Measurements from ENCODE around the gene TUBGCP6. TPM values are rescaled to one million over a fixed set of nuclear protein-coding genes. Genes with fewer than 3 reads are reported as not detected.

TUBGCP6 gene
- total RNA-seq, 2 experiments from 2014 or later = 41.4 to 43.8 TPM

DNA sequence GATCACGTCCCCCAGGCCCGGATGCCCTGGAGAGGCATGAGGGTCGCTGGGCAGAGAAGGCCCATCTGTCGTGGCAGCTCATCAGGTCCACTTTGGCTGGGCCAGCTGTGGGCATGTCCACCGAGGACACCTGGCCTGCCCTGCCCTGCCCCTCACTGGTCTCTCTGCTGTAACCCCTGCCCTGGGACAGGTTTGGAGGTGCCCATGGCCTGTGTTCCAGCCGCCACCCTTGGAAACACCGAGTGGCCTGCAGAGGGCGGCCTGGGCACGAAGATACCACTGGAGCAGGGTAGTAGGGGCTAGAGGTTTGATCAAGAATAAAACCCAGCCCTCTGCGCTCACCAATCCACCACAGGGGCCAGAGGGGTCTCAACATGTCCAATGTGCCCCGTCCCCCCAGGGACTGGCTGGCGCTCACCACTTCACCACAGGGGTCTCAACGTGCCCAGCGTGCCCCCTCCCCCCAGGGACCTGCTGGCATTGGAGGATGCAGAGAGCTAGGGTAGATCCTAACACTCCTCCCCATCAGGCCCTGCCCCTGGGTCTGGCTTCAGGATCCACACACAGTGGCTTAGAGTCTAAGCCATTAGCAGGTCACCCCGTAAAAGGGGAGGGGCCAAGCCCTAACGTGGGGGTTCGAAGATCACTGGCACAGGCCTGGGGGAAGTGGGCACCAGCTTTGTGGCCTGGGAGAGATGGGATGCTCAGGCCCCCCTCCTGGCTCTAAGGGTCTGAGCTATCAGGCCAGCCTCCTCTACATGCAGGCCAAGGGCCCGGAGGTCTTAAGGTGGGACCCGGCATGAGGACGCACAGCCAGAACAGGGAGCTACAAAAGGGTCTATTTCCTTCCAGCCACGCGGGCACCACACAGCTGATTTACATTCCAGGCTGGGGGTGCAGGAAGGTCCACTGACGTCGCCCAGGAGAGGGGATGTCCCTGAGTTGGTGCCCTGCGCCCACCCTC is 7.5 kb upstream of the TUBGCP6 start:
- Mint-ChIP-seq H3K9me3 (no peaks in the 10 kb centered on the region), H3K4me1 (ENCODE audit: low read depth) (peaks cover 18% of the 10 kb centered on the region), H3K27me3 (no peaks in the 10 kb centered on the region), H3K4me3 (no peak overlapping the region), H3K36me3 (peaks cover 4% of the 10 kb centered on the region), H3K27ac (no peak overlapping the region)
- POLR2A ChIA-PET = interaction anchor here (1.4 to 3.4 kb wide), 4 partner anchors 10 to 273 kb away, joined by 4 to 15 read pairs (median 4); partner anchors contain the start of genes MAPK12 and SCO2
- CTCF ChIA-PET = interaction anchor here (0.6 to 3.5 kb wide), 15 partner anchors 8 to 368 kb away, joined by 3 to 23 read pairs (median 4); partner anchors contain the start of genes DENND6B and SCO2
- intact Hi-C loops (cut with micrococcal nuclease) = no loop called here
- DNase-seq = peak; percentile 79

DNA sequence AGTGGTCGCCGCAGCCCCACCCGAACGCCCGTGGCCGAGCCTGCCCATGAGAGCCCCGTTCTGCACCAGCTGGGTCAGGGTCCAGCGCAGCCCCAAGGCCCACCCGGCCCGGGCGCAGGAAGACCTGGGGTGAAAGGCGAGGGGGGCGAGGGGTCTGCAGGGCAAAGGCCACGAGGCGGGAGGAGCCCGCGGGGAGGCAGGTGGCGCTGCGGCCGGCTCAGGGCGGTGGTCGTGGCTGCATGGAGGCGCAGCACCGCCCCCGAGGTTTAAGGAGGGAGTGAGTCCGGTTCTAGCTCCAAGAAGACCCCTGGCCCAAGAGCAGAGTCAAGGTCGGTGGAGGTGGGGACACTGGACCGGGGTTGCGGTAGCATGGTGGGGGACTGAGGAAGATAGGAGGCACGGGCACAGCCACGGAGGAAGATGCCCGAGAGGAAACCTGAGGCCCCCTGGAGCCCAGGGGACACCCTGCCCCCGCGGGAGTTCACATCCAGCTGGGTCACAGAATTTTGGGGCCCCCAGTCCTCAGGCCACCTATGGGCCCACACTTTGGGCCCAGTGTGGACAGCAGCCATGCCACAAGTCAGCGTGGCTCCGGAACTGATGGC is 6.8 kb upstream of the TUBGCP6 start:
- H3K36me3 Mint-ChIP-seq = peaks cover 5% of the 10 kb centered on the region
- DNase-seq = no peak
- H3K9me3 Mint-ChIP-seq = no peaks in the 10 kb centered on the region
- POLR2A ChIA-PET = interaction anchor here (1.2 to 3.4 kb wide), 7 partner anchors 11 to 370 kb away, joined by 3 to 15 read pairs (median 4); partner anchors contain the start of genes LMF2, MAPK12, NCAPH2 and SCO2
- peak overlapping the region; percentile 20 for H3K4me3 Mint-ChIP-seq
- no peak overlapping the region for H3K27ac Mint-ChIP-seq
- no peaks in the 10 kb centered on the region for H3K27me3 Mint-ChIP-seq
- intact Hi-C loops (cut with micrococcal nuclease) = no loop called here
- CTCF ChIA-PET = interaction anchor here (0.8 to 3.5 kb wide), 15 partner anchors 9 to 369 kb away, joined by 3 to 23 read pairs (median 6); partner anchors contain the start of genes DENND6B and SCO2
- peaks cover 20% of the 10 kb centered on the region for H3K4me1 Mint-ChIP-seq (ENCODE audit: low read depth)

DNA sequence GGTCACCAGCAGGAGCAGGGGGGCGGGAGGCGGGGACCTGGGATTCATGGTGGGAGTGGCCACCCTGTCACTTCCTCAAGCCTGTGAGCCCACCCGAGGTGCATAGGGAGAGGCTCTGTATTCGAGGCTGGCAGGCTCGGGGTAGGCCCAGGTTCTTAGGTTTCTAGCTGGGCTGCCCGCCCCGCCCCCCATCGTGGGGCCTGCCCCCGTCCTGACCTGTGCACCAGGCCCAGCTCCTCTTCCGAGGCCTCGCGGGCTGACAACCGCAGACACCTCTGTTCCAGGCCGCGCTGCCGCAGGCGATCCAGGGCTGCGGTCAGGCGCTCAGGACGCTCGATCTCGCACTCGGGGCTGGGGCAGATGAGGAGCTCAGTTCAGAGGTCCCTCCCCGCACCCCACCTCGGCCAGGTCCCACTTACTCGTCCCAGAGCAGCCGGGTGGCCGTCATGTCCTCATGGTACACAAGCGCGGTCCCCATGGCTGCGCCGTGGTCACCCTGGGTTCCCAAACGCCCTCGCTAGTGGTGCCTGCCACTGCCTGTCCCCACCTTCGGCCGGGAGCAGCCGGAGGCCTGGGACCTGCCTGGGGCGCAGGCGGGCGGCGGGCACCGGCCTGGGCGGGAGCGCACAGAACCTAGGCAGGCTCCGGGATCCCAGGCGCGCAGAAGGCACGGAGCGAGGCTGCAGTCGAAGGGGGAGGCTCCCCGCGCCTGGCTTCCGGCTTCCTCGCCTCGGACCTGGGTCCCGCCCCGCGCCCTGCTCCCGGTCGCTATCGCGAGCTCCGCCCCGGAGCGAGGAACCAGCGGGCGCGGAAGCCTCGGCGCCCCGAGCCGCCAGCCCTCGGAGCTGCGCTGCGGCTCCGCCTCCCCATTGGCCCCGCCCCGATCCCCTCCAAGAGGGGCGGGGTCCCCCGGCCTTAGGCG is 6.0 kb upstream of the TUBGCP6 start, which contains the start of gene HDAC10:
HDAC10 (minus strand) TSS at position 711 of the 922 bp plus-strand sequence; CDS start at position 478, 233 bp downstream.
- CTCF ChIA-PET = interaction anchor here (1.0 to 3.5 kb wide), 14 partner anchors 8 to 370 kb away, joined by 3 to 23 read pairs (median 6); partner anchors contain the start of genes DENND6B and SCO2
- Mint-ChIP-seq H3K4me3 (peak within 1 kb of the TSS; percentile 84), H3K4me1 (ENCODE audit: low read depth) (peaks cover 24% of the 10 kb centered on the region), H3K36me3 (peaks cover 5% of the 10 kb centered on the region), H3K9me3 (no peaks in the 10 kb centered on the region), H3K27ac (peak within 1 kb of the TSS; percentile 51), H3K27me3 (no peaks in the 10 kb centered on the region)
- intact Hi-C loops (cut with micrococcal nuclease) = no loop called here
- POLR2A ChIA-PET = interaction anchor here (1.2 to 3.4 kb wide), 8 partner anchors 11 to 370 kb away, joined by 3 to 15 read pairs (median 4); partner anchors contain the start of genes LMF2, MAPK12, NCAPH2 and SCO2
- DNase-seq = peak; percentile 91

DNA sequence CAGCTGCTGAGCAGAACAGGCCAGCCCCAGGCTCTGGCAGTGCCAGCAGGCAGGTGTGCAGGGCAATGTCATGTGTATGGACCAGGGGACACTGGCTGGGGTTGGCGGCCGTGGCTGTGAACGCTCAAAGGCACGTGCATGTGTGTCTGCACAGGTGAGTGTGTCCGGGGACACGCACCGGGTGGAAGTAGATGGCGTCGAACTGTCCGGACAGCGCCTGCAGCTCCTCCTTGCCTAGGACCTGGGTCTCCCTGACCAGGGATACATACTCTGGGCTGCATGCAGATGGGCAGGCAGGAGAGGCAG is 5.4 kb upstream of the TUBGCP6 start:
- Mint-ChIP-seq H3K27ac (no peak overlapping the region), H3K27me3 (no peaks in the 10 kb centered on the region), H3K4me1 (ENCODE audit: low read depth) (peaks cover 24% of the 10 kb centered on the region), H3K36me3 (peaks cover 5% of the 10 kb centered on the region), H3K4me3 (peak overlapping the region; percentile 84), H3K9me3 (no peaks in the 10 kb centered on the region)
- POLR2A ChIA-PET = interaction anchor here (1.2 to 3.4 kb wide), 5 partner anchors 12 to 371 kb away, joined by 3 to 15 read pairs (median 4); partner anchors contain the start of genes LMF2, MAPK12 and NCAPH2
- no peak for DNase-seq
- intact Hi-C loops (cut with micrococcal nuclease) = no loop called here
- CTCF ChIA-PET = interaction anchor here (1.0 to 3.5 kb wide), 7 partner anchors 8 to 224 kb away, joined by 3 to 23 read pairs (median 7); no protein-coding TSS in a partner anchor

DNA sequence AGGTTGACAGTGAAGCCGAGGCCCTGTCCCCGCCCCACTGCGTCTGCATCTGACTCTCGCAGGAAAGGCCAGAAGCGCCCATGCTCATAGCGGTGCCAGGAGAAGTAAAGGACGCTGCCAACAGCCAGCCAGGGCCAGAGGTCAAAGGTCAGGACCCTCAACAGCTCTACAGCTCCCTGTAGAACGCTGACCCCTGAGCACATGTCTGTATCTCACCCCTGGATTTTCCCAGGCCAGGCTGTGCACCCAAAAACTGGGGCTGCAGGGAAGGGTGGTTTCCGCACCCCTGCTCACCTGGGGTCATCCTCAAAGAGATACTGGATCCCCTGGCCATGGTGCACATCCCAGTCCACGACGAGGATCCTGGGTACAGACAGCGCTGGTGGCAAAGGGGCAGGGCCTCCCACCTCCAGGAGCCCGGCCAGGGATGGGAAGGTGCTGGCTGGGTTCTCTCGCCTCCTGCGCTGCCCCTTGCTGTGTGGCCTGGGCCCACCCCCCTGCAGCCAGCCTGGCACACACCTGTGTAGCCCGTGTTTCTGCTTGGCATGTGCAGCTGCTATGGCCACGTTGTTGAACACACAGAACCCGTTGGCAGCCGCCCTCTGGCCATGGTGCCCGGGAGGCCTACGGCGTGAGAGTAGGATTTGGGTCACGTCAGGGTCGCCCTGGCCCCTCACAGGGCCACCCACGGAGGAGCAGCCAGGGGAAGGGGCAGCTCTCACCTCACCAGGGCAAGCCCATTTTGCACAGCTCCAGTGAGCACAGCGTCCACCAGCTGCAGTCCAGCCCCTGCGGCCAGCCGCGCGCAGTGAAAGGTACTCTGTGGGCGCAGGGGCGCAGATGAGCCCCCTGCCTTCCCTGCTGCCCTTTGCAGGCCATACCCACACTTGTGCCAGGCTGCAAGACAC is 4.8 kb upstream of the TUBGCP6 start:
- CTCF ChIA-PET = interaction anchor here (1.9 to 3.5 kb wide), 3 partner anchors 7 to 92 kb away, joined by 9 to 23 read pairs (median 21); no protein-coding TSS in a partner anchor
- peak overlapping the region; percentile 84 for H3K4me3 Mint-ChIP-seq
- peaks cover 26% of the 10 kb centered on the region for H3K4me1 Mint-ChIP-seq (ENCODE audit: low read depth)
- H3K27ac Mint-ChIP-seq = no peak overlapping the region
- no peaks in the 10 kb centered on the region for H3K27me3 Mint-ChIP-seq
- DNase-seq = no peak
- intact Hi-C loops (cut with micrococcal nuclease) = no loop called here
- POLR2A ChIA-PET = interaction anchor here (1.4 to 3.4 kb wide), 2 partner anchors 13 to 93 kb away, joined by 3 to 15 read pairs; partner anchors contain the start of gene MAPK12
- peaks cover 8% of the 10 kb centered on the region for H3K36me3 Mint-ChIP-seq
- H3K9me3 Mint-ChIP-seq = no peaks in the 10 kb centered on the region

DNA sequence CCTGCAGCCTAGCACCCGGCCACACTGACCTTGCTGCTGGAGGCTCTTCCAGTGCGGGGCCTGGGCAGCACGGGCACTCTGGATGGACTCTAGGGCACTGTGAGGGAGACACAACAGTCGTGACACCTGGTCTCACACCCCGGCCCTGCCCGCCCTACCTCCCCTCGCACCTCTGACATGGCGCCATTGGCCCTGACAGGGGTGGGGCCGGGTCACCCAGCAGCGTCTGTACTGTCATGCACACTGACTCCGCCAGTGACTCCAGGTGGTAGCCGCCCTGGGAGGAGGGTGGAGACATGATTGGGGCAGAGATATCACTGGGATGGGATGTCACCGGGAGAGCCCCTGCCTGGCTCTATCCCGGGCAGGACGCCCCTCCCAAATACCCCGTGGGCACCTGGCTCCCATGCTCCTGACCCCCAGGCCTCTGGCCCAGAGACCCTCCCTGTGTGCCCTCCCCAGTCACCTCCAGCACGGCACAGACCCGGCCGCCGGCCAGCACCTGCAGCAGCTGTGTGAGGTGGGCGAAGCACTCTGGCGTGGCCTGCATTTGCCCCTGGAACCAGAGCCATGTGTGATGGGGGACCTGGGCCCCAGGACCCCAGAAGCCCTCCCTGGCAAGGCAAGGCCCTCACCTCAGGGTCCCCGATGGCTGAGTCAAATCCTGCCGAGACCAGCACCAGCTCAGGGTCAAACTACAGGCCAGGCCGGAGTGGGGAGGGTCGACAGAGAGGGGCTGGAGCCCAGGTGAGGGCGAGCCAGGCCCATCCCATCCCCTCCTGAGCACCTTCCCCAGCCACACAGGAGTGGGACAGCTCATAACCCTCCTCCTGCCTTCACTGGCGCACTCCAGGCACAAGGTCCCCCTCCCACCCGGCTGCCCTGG is 3.6 kb upstream of the TUBGCP6 start:
- Mint-ChIP-seq H3K9me3 (no peaks in the 10 kb centered on the region), H3K27ac (no peak overlapping the region), H3K27me3 (no peaks in the 10 kb centered on the region), H3K4me1 (ENCODE audit: low read depth) (peaks cover 29% of the 10 kb centered on the region), H3K4me3 (no peak overlapping the region), H3K36me3 (peaks cover 9% of the 10 kb centered on the region)
- intact Hi-C loops (cut with micrococcal nuclease) = no loop called here
- POLR2A ChIA-PET = no interaction called here
- no peak for DNase-seq
- CTCF ChIA-PET = no interaction called here

DNA sequence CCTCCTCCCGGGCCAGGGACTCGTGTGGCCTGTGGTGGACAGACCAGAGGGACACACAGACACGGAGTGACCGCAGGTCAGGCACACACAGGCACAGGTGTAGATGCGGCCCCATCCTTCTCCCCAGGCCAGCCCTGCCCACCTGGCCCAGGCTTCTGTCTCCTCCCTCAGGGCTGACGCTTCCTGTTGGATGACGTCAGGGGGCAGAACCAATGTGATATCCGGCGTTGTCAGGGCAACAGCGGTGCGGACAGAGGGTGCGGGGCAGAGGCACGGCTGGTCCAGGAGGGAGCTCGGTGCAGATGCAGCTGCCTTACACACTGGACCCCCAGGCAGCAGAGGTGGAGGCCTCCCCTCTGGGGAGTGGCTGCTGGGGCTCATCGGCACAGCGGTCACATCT is 2.9 kb upstream of the TUBGCP6 start:
- Mint-ChIP-seq H3K9me3 (no peaks in the 10 kb centered on the region), H3K36me3 (peaks cover 10% of the 10 kb centered on the region), H3K4me3 (no peak overlapping the region), H3K27ac (no peak overlapping the region), H3K27me3 (no peaks in the 10 kb centered on the region), H3K4me1 (ENCODE audit: low read depth) (peaks cover 32% of the 10 kb centered on the region)
- DNase-seq = peak; percentile 77
- ChIA-PET CTCF (no interaction called here), POLR2A (no interaction called here)
- intact Hi-C loops (cut with micrococcal nuclease) = no loop called here

DNA sequence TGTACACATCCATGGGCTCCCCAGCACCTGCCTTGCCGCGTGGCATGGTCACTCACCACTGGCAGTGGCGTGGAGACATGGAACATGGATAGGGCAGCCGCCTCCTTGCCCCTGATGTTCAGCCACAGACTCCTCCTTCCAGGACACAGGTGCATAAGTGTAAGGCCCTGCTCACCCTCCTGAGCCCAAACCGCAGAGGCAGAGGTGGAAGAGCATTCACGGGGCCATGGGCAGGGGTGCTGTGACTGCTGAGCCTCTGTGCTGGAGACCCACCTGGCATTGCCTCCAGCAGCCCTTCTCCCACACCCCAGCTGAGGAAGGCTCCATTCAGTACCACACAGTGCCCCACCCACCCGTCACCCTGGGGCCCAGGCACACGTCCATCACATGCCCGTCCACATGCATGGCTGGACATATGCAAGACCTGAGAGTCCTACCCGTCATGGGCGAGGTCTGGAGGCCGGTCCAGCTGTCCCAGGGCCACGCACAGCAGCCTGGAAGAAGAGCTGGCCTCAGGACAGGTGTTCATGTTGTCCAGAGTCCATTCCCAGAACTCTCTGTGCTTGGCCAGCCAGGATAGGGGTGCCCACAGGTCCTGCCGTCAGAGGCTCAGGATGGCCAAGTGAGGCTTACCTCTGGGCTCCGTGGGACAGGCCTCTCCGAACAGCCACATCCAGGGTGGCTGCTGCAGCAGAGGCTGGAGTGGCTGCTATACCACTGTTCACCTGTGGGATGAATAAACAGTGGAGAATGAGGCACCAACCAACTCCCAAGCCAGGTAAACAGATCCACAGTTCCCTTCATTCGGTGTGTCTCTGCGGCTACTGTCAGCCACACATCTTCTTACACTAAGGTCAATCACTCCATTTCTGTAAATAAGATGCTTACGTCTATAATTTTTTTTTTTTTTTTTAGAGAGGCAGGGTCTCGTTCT is 1.7 kb upstream of the TUBGCP6 start:
- H3K27me3 Mint-ChIP-seq = no peaks in the 10 kb centered on the region
- peaks cover 43% of the 10 kb centered on the region for H3K4me1 Mint-ChIP-seq (ENCODE audit: low read depth)
- peaks cover 13% of the 10 kb centered on the region for H3K36me3 Mint-ChIP-seq
- peak overlapping the region; percentile 91 for H3K4me3 Mint-ChIP-seq
- no peak overlapping the region for H3K27ac Mint-ChIP-seq
- intact Hi-C loops (cut with micrococcal nuclease) = no loop called here
- CTCF ChIA-PET = interaction anchor here (1.6 to 2.8 kb wide), 2 partner anchors 81 to 96 kb away, joined by 5 to 9 read pairs; no protein-coding TSS in a partner anchor
- no peak for DNase-seq
- POLR2A ChIA-PET = no interaction called here
- no peaks in the 10 kb centered on the region for H3K9me3 Mint-ChIP-seq

Measured in activated CD4-positive, alpha-beta memory T cell treated with anti-CD3 and anti-CD28 coated beads for 36 hours (primary cell).